Hepatocyte (in vitro differentiated cells): Measurements from ENCODE around the gene ALK. TPM values are rescaled to one million over a fixed set of nuclear protein-coding genes. Genes with fewer than 3 reads are reported as not detected.

ENCODE experiments used
- DNase-seq: peaks from one replicate; pipeline ENCODE4 v3.0.0-alpha.2; 2016; ENCODE audit warnings: low spot score
- H2AFZ ChIP-seq: fragments of 200-600 bp; sonication (generic); 2 replicates; pipeline ENCODE4 v1.6.0; 2016; ENCODE audit warnings: antibody characterized with exemption, mild to moderate bottlenecking
- H3K27ac ChIP-seq: fragments of 200-600 bp; sonication (generic); 2 replicates; pipeline ENCODE4 v1.5.1; 2016; ENCODE audit warnings: mild to moderate bottlenecking
- H3K27me3 ChIP-seq: fragments of 200-600 bp; sonication (generic); 2 replicates; pipeline ENCODE4 v1.6.1; 2016
- H3K36me3 ChIP-seq: fragments of 200-600 bp; sonication (generic); replicated peaks from 2 replicates; pipeline ENCODE4 v1.5.1; 2016; ENCODE audit warnings: low read depth; ENCODE audit not compliant: insufficient read depth
- H3K4me1 ChIP-seq: fragments of 200-600 bp; sonication (generic); 2 replicates; pipeline ENCODE4 v1.5.1; 2016; ENCODE audit warnings: mild to moderate bottlenecking, moderate library complexity; ENCODE audit not compliant: insufficient read depth
- H3K4me2 ChIP-seq: fragments of 200-600 bp; sonication (generic); 2 replicates; pipeline ENCODE4 v1.6.0; 2016
- H3K4me3 ChIP-seq: fragments of 200-600 bp; sonication (generic); 2 replicates; pipeline ENCODE4 v1.5.1; 2016; ENCODE audit warnings: mild to moderate bottlenecking
- H3K79me2 ChIP-seq: fragments of 200-600 bp; sonication (generic); 2 replicates; pipeline ENCODE4 v1.6.0; 2017; ENCODE audit warnings: mild to moderate bottlenecking
- H3K9me2 ChIP-seq: fragments of 200-600 bp; sonication (generic); replicated peaks from 2 replicates; pipeline ENCODE4 v1.6.0; 2017; ENCODE audit warnings: mild to moderate bottlenecking; ENCODE audit not compliant: insufficient read depth
- H3K9me3 ChIP-seq: fragments of 200-600 bp; sonication (generic); 2 replicates; pipeline ENCODE4 v1.5.1; 2016; ENCODE audit warnings: low read depth, mild to moderate bottlenecking
- H4K20me1 ChIP-seq: fragments of 200-600 bp; sonication (generic); 2 replicates; pipeline ENCODE4 v1.6.0; 2016; ENCODE audit warnings: mild to moderate bottlenecking; ENCODE audit not compliant: insufficient read depth, poor library complexity, severe bottlenecking
- EZH2 ChIP-seq: fragments of 200-600 bp; sonication (generic); IDR thresholded peaks from 2 replicates; pipeline ENCODE4 v1.6.1; 2016; ENCODE audit warnings: antibody characterized with exemption, mild to moderate bottlenecking, borderline replicate concordance
- EZH2phosphoT487 ChIP-seq: fragments of 200-600 bp; sonication (generic); IDR thresholded peaks from one replicate; pipeline ENCODE4 v1.6.1; 2018; ENCODE audit warnings: antibody characterized with exemption, mild to moderate bottlenecking, low read depth, moderate library complexity; ENCODE audit not compliant: unreplicated experiment, severe bottlenecking
- WGBS: methylation state at CpG from one replicate; pipeline ENCODE4 v1.1.6; 2016; ENCODE audit warnings: low lambda C conversion rate; ENCODE audit errors: missing lambda C conversion rate; 5-methylcytosine and 5-hydroxymethylcytosine counted together
- polyA plus RNA-seq: library from polyadenylated mRNA; unstranded; fragments of >200 nt; fragmentation: Nextera tagmentation; extraction: Ambion mirVana; gene quantifications from 2 replicates; pipeline ENCODE4 v1.2.1, GENCODE V29; 2016
- total RNA-seq: library from RNA; depleted of rRNA; stranded (reverse); fragments of >200 nt; gene quantifications from 2 replicates; pipeline ENCODE4 v1.2.3, GENCODE V29; 2014
- TF ChIP-seq, protein P1 (sequence below): fragments of 200-600 bp; sonication (generic); IDR thresholded peaks from 2 replicates; pipeline ENCODE4 v1.5.1; 2016; ENCODE audit warnings: antibody characterized with exemption, mild to moderate bottlenecking; ENCODE audit not compliant: poor library complexity

The ALK gene
- total and polyA plus RNA-seq, 2 experiments from 2014 or later, result 0.16 to 0.27 TPM

DNA sequence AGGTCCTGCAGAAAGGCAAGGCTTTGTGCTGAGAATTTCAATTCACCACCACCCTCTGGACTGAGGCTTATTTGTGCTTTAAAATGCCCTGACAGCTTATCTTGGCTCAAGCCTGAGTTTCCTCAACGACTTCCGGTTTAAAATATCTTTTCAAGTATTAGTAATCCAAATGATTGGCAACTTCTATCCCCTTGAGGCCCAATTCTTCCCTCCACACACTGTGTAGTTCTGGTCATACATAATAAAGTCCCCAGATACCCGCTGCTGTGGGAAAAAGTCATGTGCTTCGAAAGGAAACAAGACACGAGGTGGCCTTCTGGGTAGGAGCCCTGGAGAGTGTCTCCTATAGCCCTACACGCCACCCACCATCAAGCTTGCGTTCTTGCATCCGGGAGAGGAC is 393.4 kb downstream of the ALK start:
- Histone ChIP-seq H3K27me3 (no peaks in the 10 kb centered on the region), H2AFZ (no peak overlapping the region), H3K4me2 (no peak overlapping the region), H3K36me3 (no peaks in the 10 kb centered on the region), H3K4me1 (peaks cover 6% of the 10 kb centered on the region), H3K79me2 (no peaks in the 10 kb centered on the region), H3K9me2 (no peaks in the 10 kb centered on the region), H3K27ac (no peak overlapping the region), H3K4me3 (no peak overlapping the region), H4K20me1 (no peaks in the 10 kb centered on the region), H3K9me3 (no peaks in the 10 kb centered on the region)
- WGBS, result 82% methylated on average over 8 of the region's 8 CpGs
- no peak for DNase-seq
- TF ChIP-seq, protein P1, sequence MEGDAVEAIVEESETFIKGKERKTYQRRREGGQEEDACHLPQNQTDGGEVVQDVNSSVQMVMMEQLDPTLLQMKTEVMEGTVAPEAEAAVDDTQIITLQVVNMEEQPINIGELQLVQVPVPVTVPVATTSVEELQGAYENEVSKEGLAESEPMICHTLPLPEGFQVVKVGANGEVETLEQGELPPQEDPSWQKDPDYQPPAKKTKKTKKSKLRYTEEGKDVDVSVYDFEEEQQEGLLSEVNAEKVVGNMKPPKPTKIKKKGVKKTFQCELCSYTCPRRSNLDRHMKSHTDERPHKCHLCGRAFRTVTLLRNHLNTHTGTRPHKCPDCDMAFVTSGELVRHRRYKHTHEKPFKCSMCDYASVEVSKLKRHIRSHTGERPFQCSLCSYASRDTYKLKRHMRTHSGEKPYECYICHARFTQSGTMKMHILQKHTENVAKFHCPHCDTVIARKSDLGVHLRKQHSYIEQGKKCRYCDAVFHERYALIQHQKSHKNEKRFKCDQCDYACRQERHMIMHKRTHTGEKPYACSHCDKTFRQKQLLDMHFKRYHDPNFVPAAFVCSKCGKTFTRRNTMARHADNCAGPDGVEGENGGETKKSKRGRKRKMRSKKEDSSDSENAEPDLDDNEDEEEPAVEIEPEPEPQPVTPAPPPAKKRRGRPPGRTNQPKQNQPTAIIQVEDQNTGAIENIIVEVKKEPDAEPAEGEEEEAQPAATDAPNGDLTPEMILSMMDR, result no peak
- TF ChIP-seq EZH2phosphoT487, result no peak
- no peak for TF ChIP-seq EZH2

DNA sequence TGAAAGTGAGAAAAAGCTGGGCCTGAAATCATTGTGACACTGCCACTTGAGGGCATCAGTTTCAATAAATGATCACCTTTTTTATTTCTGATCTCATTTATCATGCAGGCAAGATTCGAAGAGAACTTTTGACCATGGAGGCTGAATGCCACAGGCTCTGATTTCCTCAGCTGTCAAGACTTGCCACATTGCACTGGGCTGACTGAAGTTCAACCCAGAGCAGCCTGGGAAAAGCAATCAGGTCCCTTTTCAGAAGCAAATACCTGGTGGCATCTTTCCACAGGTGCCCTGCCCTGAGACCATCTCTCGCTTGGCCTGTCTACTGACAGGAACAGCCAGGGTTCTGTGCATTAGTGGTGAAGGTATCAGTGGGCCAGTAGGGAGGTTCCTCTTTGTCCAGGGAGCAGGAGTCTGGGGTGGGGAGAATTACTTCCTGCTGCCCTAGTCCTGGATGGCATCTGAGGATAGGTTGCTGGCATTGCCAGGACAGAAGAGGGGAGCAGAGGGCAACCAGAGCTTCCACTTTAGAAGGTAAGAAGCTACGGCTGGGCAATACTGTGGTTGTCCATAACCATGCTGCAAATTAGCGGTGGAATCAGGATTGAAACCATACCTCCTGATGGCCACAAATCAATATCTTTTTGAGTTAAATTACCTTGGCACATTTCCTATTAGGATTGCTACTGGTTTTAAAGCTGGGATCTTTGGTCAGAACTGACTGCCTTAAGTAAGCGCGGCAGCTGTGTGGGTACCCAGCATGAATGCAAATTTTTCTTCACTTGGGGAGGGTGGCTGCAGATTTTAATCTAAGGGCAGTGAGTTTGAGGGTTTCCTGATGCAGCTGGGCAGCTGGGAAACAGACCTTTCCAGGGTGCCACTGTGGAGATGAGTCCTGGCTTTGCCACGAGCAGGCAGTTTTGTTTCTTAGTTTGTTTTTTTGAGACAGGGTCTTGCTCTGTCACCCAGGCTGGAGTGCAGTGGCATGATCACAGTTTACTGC is 394.5 kb downstream of the ALK start:
- H3K4me3 ChIP-seq, result no peak overlapping the region
- no peak for TF ChIP-seq EZH2
- no peak for TF ChIP-seq EZH2phosphoT487
- TF ChIP-seq, protein P1, result no peak
- 90% methylated on average over 7 of the region's 7 CpGs for WGBS
- no peaks in the 10 kb centered on the region for H3K36me3 ChIP-seq
- no peaks in the 10 kb centered on the region for H4K20me1 ChIP-seq
- no peaks in the 10 kb centered on the region for H3K9me3 ChIP-seq
- no peak overlapping the region for H3K27ac ChIP-seq
- H3K4me1 ChIP-seq, result peaks cover 6% of the 10 kb centered on the region
- H3K9me2 ChIP-seq, result no peaks in the 10 kb centered on the region
- H3K27me3 ChIP-seq, result no peaks in the 10 kb centered on the region
- no peak overlapping the region for H2AFZ ChIP-seq
- no peaks in the 10 kb centered on the region for H3K79me2 ChIP-seq
- DNase-seq, result no peak
- H3K4me2 ChIP-seq, result no peak overlapping the region

DNA sequence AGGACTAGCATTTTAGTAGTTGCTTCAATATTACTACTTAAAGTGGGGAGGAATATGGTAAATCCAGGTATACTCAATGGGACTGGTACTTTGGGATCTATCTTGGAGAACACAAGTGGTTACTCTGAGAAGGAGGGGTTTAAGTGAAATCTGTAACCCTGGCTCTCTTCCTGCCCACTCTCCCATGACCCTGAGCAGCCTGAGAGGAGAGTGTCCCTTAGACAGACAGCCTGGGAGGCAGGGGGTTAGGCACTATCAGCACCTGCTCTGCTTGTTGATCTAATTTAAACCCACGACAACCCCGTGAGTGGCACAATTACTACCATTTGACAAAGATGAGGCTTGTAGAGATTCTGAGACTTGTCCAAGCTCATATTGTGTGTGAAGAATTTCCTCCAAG is 395.5 kb downstream of the ALK start:
- Histone ChIP-seq H3K9me3 (no peaks in the 10 kb centered on the region), H3K27me3 (no peaks in the 10 kb centered on the region), H3K4me2 (no peak overlapping the region), H3K79me2 (no peaks in the 10 kb centered on the region), H3K4me1 (peaks cover 6% of the 10 kb centered on the region), H3K9me2 (no peaks in the 10 kb centered on the region), H2AFZ (no peak overlapping the region), H3K27ac (no peak overlapping the region), H3K36me3 (no peaks in the 10 kb centered on the region), H3K4me3 (no peak overlapping the region), H4K20me1 (no peaks in the 10 kb centered on the region)
- TF ChIP-seq EZH2phosphoT487, result no peak
- no peak for TF ChIP-seq EZH2
- TF ChIP-seq, protein P1, result no peak
- no peak for DNase-seq
- 65% methylated on average over 2 of the region's 2 CpGs for WGBS
